ENCODE measurements around the gene MPV17L2. TPM values are rescaled to one million over a fixed set of nuclear protein-coding genes. Genes with fewer than 3 reads are reported as not detected.

MPV17L2 gene
- total and polyA plus RNA-seq, 2 of the 4 experiments (the other 2 are of a cell fraction): 7.2 to 19.5 TPM

Small RNA genes lying within 50 kb of the gene (microRNA-seq; reads per million reads assigned to microRNA genes)
- gene IFI30 (ENCODE audit: insufficient read depth, insufficient read length): not detected

Small RNA genes lying within 50 kb of the gene (small RNA-seq; reads per million reads assigned to genes)
- 0 reads per million in 5 experiments for gene IFI30

Other genes with a start within 250 kb of the MPV17L2 start
- gene KCNN1, start 226.1 kb upstream of the MPV17L2 start, total RNA-seq (2012; rRNA removed): under 0.01 TPM in 1 of 2 replicates, not detected in the other
- gene KCNN1, start 226.1 kb upstream of the MPV17L2 start, polyA plus RNA-seq (2012; rRNA removed): 0.09 and 0.36 TPM in 2 replicates
- 1.4 and 1.9 TPM in 2 replicates for gene ARRDC2, start 185.0 kb upstream of the MPV17L2 start, total RNA-seq (2012; rRNA removed)
- 4.5 and 4.9 TPM in 2 replicates for gene ARRDC2, start 185.0 kb upstream of the MPV17L2 start, polyA plus RNA-seq (2012; rRNA removed)
- not detected in 2 replicates for gene IL12RB1, start 106.3 kb upstream of the MPV17L2 start, total RNA-seq (2012; rRNA removed)
- not detected in 2 replicates for gene IL12RB1, start 106.3 kb upstream of the MPV17L2 start, polyA plus RNA-seq (2012; rRNA removed)
- gene MAST3, start 95.4 kb upstream of the MPV17L2 start, total RNA-seq (2012; rRNA removed): 1.3 and 1.4 TPM in 2 replicates
- 3.9 and 4.3 TPM in 2 replicates for gene MAST3, start 95.4 kb upstream of the MPV17L2 start, polyA plus RNA-seq (2012; rRNA removed)
- 8.9 and 12.2 TPM in 2 replicates for gene PIK3R2, start 40.1 kb upstream of the MPV17L2 start, total RNA-seq (2012; rRNA removed)
- gene PIK3R2, start 40.1 kb upstream of the MPV17L2 start, polyA plus RNA-seq (2012; rRNA removed): 25.1 and 27.7 TPM in 2 replicates
- gene IFI30, start 19.4 kb upstream of the MPV17L2 start, total RNA-seq (2012; rRNA removed): 1.1 and 2.3 TPM in 2 replicates
- gene IFI30, start 19.4 kb upstream of the MPV17L2 start, polyA plus RNA-seq (2012; rRNA removed): 2.3 and 4.0 TPM in 2 replicates
- 2.8 and 3.0 TPM in 2 replicates for gene RAB3A, start 10.8 kb downstream of the MPV17L2 start, total RNA-seq (2012; rRNA removed)
- 13.4 and 13.6 TPM in 2 replicates for gene RAB3A, start 10.8 kb downstream of the MPV17L2 start, polyA plus RNA-seq (2012; rRNA removed)
- gene PDE4C, start 33.2 kb downstream of the MPV17L2 start, total RNA-seq (2012; rRNA removed): 0.18 TPM in 1 of 2 replicates, not detected in the other
- 0.22 and 0.24 TPM in 2 replicates for gene PDE4C, start 33.2 kb downstream of the MPV17L2 start, polyA plus RNA-seq (2012; rRNA removed)
- gene IQCN, start 81.2 kb downstream of the MPV17L2 start, total RNA-seq (2012; rRNA removed): 0.18 and 0.28 TPM in 2 replicates
- 0.60 and 0.67 TPM in 2 replicates for gene IQCN, start 81.2 kb downstream of the MPV17L2 start, polyA plus RNA-seq (2012; rRNA removed)
- gene JUND, start 88.4 kb downstream of the MPV17L2 start, total RNA-seq (2012; rRNA removed): 14.2 and 22.8 TPM in 2 replicates
- 77.2 and 101 TPM in 2 replicates for gene JUND, start 88.4 kb downstream of the MPV17L2 start, polyA plus RNA-seq (2012; rRNA removed)
- 44.8 and 88.0 TPM in 2 replicates for gene LSM4, start 129.9 kb downstream of the MPV17L2 start, total RNA-seq (2012; rRNA removed)
- gene LSM4, start 129.9 kb downstream of the MPV17L2 start, polyA plus RNA-seq (2012; rRNA removed): 118 and 157 TPM in 2 replicates
- gene PGPEP1, start 147.4 kb downstream of the MPV17L2 start, total RNA-seq (2012; rRNA removed): 11.1 and 14.3 TPM in 2 replicates
- 11.8 and 13.3 TPM in 2 replicates for gene PGPEP1, start 147.4 kb downstream of the MPV17L2 start, polyA plus RNA-seq (2012; rRNA removed)
- gene GDF15, start 192.9 kb downstream of the MPV17L2 start, total RNA-seq (2012; rRNA removed): 5.6 and 10.3 TPM in 2 replicates
- 43.5 and 49.8 TPM in 2 replicates for gene GDF15, start 192.9 kb downstream of the MPV17L2 start, polyA plus RNA-seq (2012; rRNA removed)
- not detected in 2 replicates for gene LRRC25, start 204.4 kb downstream of the MPV17L2 start, total RNA-seq (2012; rRNA removed)
- gene LRRC25, start 204.4 kb downstream of the MPV17L2 start, polyA plus RNA-seq (2012; rRNA removed): 0.03 TPM in 1 of 2 replicates, not detected in the other
- gene SSBP4, start 226.2 kb downstream of the MPV17L2 start, total RNA-seq (2012; rRNA removed): 13.3 and 14.9 TPM in 2 replicates
- gene SSBP4, start 226.2 kb downstream of the MPV17L2 start, polyA plus RNA-seq (2012; rRNA removed): 39.7 and 48.1 TPM in 2 replicates
- gene ISYNA1, start 244.9 kb downstream of the MPV17L2 start, total RNA-seq (2012; rRNA removed): 3.4 and 3.9 TPM in 2 replicates
- 24.7 and 29.4 TPM in 2 replicates for gene ISYNA1, start 244.9 kb downstream of the MPV17L2 start, polyA plus RNA-seq (2012; rRNA removed)

All from IMR-90 (cell line).